ENCODE results near the gene HDDC2.

HDDC2 gene

DNA sequence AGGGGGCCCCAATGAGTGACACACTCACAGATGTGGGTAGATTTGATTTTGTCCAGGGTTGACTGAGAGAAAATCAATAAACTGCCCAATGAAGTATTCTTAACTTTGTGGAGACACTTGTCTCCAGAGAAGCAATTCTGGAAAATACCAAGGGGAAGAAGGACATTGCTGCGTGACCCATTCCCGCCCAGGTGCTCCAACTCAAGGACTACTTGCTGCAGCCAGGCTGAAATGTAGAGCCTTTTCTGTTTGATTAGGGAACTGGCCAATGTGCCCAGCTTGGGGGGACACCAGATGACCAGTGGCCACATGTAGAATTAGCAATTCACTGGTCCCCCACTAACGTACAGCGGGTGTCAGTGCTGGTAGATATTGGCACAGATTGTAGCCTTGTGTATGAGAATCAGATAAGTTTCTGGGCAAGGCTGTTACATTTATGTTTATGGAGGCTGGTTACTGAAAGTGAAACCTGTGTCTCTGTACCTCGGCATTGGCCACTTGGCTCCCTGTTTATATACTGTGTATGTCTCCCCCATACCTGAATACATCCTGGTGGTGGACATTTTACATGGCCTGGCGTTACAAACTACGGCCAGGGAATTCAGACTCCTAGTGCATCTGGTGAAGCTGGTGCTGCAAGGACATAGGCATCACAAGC lies 32.3 kb downstream of the HDDC2 start:
- DNase-seq, result no peak

DNA sequence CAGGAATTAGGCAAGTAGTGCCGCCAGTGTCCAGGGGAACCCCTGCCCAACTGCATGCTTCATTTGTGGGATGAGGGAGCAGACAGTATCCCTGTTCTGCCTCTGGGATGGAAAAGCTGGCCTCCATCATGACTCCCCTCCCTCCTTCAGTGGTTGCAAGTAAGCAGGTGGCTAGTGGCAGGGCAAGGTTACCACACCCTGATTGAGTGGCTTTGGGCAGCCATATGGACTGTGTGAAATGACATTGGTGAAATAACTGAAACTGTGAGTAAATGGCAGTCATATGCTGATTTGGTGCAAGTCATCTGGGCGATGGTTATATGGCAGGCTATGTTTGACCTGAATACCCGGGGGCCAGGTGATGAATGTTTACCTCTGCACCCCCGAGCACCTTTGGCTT lies 33.0 kb downstream of the HDDC2 start:
- DNase-seq, result no peak

DNA sequence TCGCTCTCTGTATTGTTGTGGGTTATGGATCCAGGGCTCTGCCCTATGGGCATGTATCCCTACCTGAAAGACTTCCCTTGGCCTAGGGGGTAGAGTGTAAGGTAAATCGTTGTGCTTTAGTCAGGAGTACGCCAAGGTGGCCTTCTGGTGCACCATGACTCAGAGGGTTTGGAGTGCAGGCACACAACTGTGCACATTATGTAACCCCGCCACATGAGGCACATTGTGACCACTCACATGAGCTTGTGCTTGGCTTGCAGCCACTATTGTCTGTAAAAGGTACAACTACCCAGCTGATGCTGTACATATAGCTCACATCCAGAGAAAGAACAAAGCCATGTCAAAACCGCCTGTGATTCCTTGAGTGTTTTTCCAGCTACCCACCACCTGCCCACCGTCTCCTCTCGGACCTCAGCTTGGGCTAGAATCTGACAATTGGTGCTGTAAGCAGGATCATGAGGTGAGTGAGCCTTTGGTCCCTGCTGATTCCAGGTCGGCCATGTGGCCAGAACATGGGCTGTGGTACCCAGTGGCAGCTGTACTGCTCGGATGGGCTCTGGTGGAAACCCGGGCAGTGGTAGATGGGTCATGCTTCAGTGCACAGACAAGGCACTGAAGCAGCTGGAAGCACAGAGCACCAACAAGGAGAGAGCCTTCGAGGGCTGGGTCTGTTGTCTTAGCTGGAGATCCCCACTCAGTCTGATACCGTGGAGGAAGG lies 33.8 kb downstream of the HDDC2 start:
- no peak for DNase-seq

DNA sequence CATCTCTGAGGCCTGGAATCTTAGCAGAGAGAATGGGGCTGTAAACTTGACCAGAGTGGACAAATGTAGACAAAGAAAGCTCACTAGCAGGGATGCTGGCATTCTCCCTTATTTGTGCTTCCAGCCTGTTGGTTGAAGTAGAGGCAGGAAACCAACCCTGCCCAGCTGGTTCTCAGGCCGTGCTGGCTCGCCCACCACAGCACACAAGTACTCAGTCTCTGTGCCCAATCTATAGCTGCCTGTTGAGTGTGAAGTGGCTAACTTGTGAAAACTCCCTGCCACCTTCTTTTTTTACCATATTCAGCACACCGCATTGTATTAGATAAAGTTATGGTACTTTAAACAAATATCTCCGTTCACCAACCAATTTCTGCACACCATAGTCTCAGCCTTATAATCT lies 37.3 kb downstream of the HDDC2 start:
- DNase-seq, result no peak

DNA sequence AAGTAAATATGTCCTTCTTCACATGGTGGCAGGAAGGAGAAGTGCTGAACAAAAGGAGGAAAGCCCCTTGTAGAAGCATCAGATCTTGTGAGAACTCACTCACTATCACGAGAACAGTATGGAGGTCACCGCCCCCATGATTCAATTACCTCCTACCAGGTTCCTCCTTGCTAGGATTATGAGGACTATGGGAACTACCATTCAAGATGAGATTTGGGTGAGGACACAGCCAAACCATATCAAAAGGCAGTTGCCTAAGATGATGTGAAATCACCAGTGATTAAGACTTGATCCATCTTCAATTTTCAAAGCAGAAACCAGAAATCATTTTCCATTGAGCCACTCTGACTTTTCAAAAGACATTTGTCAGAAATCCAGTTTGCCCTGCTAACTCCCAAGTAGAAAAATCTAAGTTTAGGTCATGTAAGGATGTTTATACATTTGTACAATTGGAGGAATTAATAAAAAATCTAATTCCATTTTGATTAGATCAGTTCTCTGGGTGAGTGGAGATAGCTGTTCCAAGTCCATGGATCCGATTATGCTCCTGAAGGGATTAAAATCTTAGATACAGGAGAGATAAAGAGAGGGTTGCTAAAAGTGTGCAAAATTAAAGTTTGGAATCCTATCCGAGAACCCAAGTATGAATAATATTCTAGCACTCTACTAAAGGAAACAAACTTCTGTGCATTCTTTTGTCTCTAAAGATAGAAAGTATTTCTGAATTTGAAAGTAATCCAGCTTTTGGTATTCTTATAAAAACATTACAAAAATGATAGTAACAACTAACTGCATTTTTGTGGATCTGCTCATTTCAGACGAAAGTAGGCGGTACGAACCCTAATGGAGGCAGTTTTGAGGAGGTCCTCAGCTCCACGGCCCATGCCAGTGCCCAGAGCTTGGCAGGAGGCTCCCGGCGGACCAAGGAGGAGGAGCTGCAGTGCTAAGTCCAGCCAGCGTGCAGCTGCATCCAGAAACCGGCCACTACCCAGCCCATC lies 39.5 kb downstream of the HDDC2 start:
- DNase-seq, result peak; percentile 83

DNA sequence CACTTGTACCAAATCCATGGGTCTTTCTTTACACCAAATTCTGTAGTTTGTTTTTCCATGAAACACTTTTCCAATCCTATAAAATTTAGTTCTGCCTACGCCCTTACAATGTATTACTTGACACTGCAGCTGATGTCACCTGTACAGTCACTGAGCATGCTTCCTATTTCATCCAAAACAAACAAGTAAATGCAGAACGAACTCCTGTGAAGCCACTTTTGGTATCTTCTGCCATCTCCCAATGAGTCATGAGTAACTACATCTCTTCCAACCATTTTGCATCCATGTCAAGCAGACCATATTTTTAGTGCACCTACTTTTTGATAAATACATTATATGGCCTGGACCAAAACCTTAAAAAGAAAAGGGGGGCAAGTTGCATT lies 42.4 kb downstream of the HDDC2 start:
- no peak for DNase-seq

- peak; percentile 21 for DNase-seq
Measured at GRCh38 chr6:125258651-125259353, 43.0 kb downstream of the HDDC2 start.

- no peak for DNase-seq
Measured at GRCh38 chr6:125257351-125257750, 44.4 kb downstream of the HDDC2 start.

DNA sequence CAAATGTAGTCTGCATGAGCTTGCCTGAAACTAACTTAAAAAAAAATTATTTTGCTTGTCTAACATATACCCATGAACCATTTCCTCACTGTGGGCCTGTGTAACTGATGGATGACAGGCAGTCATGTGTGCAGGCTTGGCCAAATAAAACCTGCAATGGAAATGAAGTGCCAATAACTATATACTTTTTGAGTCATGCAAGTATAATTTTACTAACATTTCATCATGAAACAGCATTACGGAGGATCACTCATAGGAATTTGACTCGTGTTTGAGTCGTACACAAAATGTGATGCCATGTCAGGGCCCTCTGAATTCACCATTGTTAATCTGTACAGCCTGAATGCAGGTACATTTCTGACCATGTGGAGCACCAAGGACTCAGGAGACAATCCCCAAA lies 46.6 kb downstream of the HDDC2 start:
- peak; percentile 57 for DNase-seq

GRCh38 chr6:125254321-125254720 lies 47.4 kb downstream of the HDDC2 start:
- DNase-seq, result no peak

DNA sequence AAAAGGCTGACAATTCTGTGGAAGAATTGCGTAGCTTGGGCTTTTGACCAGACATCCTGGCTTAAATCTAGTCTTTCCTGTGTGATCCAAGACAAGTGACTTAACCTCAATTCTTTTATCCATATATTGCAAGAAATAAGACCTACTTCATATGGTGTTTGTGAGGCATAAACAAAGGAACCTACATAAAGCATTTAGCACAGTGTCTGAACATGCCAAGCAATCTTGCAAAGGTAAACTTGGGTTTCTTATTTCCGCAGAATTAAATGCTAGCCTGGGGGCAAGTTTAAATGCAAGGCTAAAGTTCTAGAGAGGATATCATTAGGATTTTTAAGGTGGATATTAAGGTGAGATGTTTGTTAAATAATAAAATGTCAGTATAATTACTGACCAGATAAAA lies 47.9 kb downstream of the HDDC2 start:
- DNase-seq, result no peak

DNA sequence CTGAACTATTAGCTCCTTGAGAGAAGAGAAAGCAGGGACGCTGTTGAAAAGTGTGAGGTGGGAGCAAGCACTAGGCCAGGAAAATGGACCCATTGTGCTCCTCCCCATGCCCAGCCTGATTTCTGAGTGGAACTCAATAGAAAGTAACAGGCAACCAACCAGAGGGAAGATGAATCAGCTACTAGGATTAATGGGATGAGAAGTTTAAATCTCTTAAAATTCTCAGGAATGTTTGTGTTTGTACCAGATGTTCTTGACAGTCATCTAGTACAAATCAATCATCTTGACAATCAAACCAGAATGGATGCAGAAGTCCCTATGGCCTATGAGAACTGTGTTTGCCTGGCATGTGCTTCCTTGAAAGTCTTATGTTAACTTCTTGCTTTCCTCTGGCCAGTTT lies 48.9 kb downstream of the HDDC2 start:
- peak; percentile 78 for DNase-seq

DNA sequence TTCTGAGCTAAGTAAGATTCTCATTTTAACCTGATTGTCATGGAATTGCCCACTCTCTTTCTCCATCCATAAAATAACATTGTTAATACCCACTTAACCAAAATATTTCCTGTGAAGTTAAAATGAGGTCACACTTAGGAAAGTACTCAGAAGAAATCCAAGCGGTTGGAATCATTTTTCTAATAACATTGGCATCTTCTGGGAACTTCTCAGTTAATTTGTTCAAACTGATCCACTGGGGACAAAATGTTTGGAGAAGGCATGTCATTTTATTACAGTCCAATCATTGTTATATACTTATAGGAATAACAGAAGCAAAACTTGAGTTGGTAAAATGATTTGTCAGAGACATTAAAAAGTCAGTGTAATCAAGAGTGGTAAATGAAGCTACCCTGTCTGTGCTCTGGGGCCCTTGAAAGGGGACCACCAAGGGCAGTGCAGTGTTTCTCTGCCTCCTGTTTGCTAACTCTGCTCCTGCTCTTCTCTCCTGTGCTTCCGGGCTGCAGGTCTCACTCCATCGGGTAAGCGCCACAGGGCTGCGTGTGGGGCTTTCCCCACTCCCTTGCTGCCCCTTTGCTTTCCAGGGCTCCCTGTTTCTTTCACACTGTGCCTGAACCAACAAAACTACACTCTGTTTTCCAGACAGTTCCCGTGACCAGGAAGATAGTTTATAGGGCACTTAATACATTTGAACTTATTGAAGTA lies 50.1 kb downstream of the HDDC2 start:
- DNase-seq, result peak; percentile 24

- DNase-seq, result no peak
Measured at GRCh38 chr6:125250511-125250910, 51.3 kb downstream of the HDDC2 start.

DNA sequence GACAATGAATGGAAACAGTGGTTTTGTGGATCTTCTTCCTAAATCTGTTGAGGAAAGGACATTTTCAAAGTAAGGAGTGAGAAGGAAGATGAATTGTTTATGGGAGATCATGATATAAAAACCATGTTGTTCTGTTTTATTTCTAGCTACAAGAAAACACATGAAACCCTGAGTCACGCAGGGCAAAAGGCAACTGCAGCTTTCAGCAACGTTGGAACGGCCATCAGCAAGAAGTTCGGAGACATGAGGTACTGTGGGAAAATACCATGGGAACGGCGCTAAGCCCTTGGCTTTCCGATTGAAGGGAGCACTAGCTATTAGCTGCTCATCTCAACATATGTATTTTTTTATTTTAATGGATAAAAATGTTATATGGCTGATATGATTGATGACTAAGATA lies 53.6 kb downstream of the HDDC2 start:
- no peak for DNase-seq

DNA sequence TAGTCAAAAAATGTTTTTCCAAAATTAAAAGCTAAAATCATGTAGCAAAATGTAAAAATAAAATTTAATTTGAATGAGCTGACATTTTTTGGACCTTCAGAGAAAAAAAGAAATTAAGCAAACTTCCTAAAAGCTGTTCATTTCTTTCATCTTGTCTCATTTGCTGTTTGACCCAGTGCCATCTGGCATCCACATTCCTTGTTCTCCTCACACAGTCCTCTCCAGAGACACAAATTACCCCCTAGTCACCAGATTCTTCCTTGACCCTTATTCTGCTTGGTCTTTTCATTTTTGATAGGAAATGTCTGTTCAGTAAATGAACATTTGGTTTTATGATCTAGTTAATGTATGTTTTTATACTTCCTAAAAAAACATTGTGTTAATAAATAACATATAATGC lies 55.2 kb downstream of the HDDC2 start:
- no peak for DNase-seq

- DNase-seq, result no peak
Measured at GRCh38 chr6:125245523-125246264, 56.1 kb downstream of the HDDC2 start.

DNA sequence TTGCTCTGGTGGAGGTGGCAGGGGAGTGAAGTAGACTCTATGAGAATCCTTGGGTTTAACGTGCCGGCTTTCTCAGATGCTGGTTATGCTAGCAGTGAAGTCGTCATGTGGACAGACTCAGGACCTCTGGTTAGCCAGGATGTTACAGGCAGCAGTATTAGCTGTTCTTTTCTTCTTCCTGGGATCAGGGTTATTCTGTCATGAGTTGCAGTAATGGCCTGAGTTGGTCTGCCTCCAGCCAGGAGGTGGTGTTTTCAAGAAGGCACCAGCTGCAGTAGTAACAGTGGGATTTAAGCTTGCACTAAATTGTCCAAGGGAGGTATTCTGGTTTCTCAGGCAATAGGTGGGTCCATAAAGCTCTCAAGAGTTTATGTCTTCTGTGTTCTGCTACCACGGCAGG lies 56.7 kb downstream of the HDDC2 start:
- DNase-seq, result no peak

- DNase-seq, result no peak
Measured at GRCh38 chr6:125237764-125238163, 64.0 kb downstream of the HDDC2 start.

DNA sequence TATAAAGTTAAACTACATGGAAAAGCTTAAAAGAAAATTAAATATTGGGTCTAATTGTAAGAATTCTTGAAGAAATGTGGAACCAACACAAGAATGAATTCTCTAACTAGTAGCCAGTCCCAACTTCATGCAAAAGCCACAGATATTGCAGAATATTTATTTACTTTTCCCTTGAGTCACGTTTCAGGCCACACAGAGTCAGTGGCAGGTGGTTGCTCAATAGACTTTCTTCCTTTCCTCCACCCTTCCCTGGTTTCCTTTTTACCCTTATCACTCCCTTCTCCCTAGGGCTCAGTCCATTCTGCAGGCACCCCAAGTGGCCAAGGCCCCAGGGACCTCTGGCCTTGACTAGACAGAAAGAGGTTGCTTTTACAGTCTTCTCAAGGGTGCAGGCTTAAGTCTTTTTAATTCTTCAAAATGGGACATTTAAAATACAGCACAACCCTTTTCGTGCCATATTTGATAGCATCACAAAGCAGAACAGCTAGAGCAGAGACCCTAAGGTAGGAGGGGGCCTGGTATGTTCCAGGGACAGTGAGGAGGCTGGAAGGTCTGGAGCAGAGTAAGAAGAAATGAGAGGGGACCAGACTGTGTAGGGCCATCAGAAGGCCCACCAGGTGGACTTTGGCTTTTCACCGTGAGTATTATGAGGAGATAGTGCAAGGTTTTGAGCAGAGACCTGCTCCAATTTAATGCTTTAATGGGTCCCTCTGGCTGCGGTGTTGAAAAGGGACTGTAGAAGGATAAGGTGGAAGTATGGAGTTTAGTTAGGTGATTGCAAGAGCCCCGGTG lies 65.0 kb downstream of the HDDC2 start:
- DNase-seq, result no peak

- no peak for DNase-seq
Measured at GRCh38 chr6:125233202-125233601, 68.6 kb downstream of the HDDC2 start.

Data from fibroblast of upper back skin (primary cell).